ENCODE measurements around the gene CDK19. TPM values are rescaled to one million over a fixed set of nuclear protein-coding genes. Genes with fewer than 3 reads are reported as not detected.

The CDK19 gene
- total and polyA plus RNA-seq, 2 donors (not counting 1 experiment from before 2014, with no cell fraction given) = 11.2 to 11.3 TPM

GRCh38 chr6:110575925-110576463 lies 239.3 kb downstream of the CDK19 start:
- H2AFZ ChIP-seq (ENCODE audit: low read length) = no peak overlapping the region
- TF ChIP-seq CTCF (conservative IDR thresholded peaks at IDR 0.05 in 1 of 2, IDR thresholded peaks at IDR 0.05 in 1 of 2; ENCODE audit: low read depth in 1 of 2, low read length in 2 of 2) = no peak
- no peaks in the 10 kb centered on the region for H3K27me3 ChIP-seq (ENCODE audit: control insufficient read depth, insufficient read depth, low read length)
- no peak for DNase-seq (ENCODE audit: low read depth in 2 of 2)
- H3K36me3 ChIP-seq (ENCODE audit: control insufficient read depth, insufficient read depth, low read length) = no peaks in the 10 kb centered on the region
- H3K27ac ChIP-seq (ENCODE audit: insufficient read depth, low read length) = no peak overlapping the region
- no peaks in the 10 kb centered on the region for H4K20me1 ChIP-seq (ENCODE audit: control insufficient read depth, extremely low read depth, insufficient read depth, low read length)
- H3K9ac ChIP-seq (ENCODE audit: insufficient read depth, low read length) = no peak overlapping the region
- no peak overlapping the region for H3K4me2 ChIP-seq (ENCODE audit: extremely low read depth, insufficient read depth, low read length)
- H3K4me1 ChIP-seq (ENCODE audit: control insufficient read depth, extremely low read depth, insufficient read depth, low read length) = no peaks in the 10 kb centered on the region
- no peaks in the 10 kb centered on the region for H3K9me3 ChIP-seq (ENCODE audit: control insufficient read depth, insufficient read depth, low read depth, low read length)
- H3K4me3 ChIP-seq (replicated peaks in 1 of 4; ENCODE audit: control extremely low read depth in 1 of 4, insufficient read depth in 1 of 4, low read depth in 3 of 4, low read length in 4 of 4) = no peak overlapping the region
- H3K79me2 ChIP-seq (ENCODE audit: control insufficient read depth, insufficient read depth, low read length) = no peaks in the 10 kb centered on the region

DNA sequence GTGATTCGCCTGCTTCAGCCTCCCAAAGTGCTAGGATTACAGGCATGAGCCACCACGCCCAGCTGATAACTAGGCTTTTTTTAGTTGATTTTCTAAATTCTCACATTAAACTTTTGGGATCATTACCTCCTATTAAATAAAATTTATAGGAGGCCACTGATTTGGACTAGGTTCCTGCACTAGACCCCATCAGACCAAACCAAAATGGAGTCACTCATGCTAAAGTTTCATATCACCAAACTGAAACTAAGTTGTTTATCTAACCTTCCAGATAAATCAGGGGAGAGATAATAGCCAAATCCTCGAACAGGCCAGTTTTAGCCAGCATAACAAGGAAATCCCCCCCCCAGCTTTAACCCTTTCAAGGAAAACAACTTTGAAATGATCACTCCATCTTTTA lies 240.5 kb downstream of the CDK19 start:
- Histone ChIP-seq H3K4me3 (replicated peaks in 1 of 4; ENCODE audit: control extremely low read depth in 1 of 4, insufficient read depth in 1 of 4, low read depth in 3 of 4, low read length in 4 of 4) (no peak overlapping the region), H2AFZ (ENCODE audit: low read length) (no peak overlapping the region)
- TF ChIP-seq EZH2 (IDR thresholded peaks at IDR 0.05; ENCODE audit: low read length, missing control alignments) (no peak), CTCF (conservative IDR thresholded peaks at IDR 0.05 in 1 of 2, IDR thresholded peaks at IDR 0.05 in 1 of 2; ENCODE audit: low read depth in 1 of 2, low read length in 2 of 2) (no peak)

DNA sequence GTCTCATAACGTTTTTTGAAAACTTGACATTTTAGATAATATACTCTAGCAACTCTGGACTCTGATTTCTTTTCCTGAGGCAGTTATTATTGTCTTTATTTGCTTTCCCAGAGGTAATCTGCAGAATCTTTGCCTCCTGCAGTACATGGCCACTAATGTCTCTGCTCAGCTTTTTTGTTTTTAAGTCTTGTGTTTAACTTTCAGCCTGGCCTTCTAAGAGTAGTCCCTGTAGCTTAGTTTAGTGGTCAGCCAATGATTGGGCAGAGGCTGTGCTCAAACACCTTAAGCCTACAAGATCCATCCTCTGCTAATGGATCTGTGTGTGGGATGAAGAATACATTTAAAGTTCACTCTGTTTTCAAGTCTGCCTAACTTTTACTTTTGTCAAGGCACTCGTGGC lies 241.7 kb downstream of the CDK19 start:
- TF ChIP-seq EZH2 (IDR thresholded peaks at IDR 0.05; ENCODE audit: low read length, missing control alignments) (no peak), CTCF (conservative IDR thresholded peaks at IDR 0.05 in 1 of 2, IDR thresholded peaks at IDR 0.05 in 1 of 2; ENCODE audit: low read depth in 1 of 2, low read length in 2 of 2) (no peak)
- Histone ChIP-seq H3K4me2 (ENCODE audit: extremely low read depth, insufficient read depth, low read length) (no peak overlapping the region), H3K4me1 (ENCODE audit: control insufficient read depth, extremely low read depth, insufficient read depth, low read length) (no peaks in the 10 kb centered on the region), H3K4me3 (replicated peaks in 1 of 4; ENCODE audit: control extremely low read depth in 1 of 4, insufficient read depth in 1 of 4, low read depth in 3 of 4, low read length in 4 of 4) (no peak overlapping the region), H2AFZ (ENCODE audit: low read length) (no peak overlapping the region), H4K20me1 (ENCODE audit: control insufficient read depth, extremely low read depth, insufficient read depth, low read length) (no peaks in the 10 kb centered on the region), H3K36me3 (ENCODE audit: control insufficient read depth, insufficient read depth, low read length) (no peaks in the 10 kb centered on the region), H3K27me3 (ENCODE audit: control insufficient read depth, insufficient read depth, low read length) (no peaks in the 10 kb centered on the region), H3K9me3 (ENCODE audit: control insufficient read depth, insufficient read depth, low read depth, low read length) (no peaks in the 10 kb centered on the region), H3K79me2 (ENCODE audit: control insufficient read depth, insufficient read depth, low read length) (no peaks in the 10 kb centered on the region), H3K27ac (ENCODE audit: insufficient read depth, low read length) (no peak overlapping the region), H3K9ac (ENCODE audit: insufficient read depth, low read length) (no peak overlapping the region)
- DNase-seq (ENCODE audit: low read depth in 2 of 2) = no peak

More for the DNA sequence above, 240.5 kb downstream of the CDK19 start:
- Histone ChIP-seq H3K36me3 (ENCODE audit: control insufficient read depth, insufficient read depth, low read length) (no peaks in the 10 kb centered on the region), H3K79me2 (ENCODE audit: control insufficient read depth, insufficient read depth, low read length) (no peaks in the 10 kb centered on the region), H4K20me1 (ENCODE audit: control insufficient read depth, extremely low read depth, insufficient read depth, low read length) (no peaks in the 10 kb centered on the region), H3K4me2 (ENCODE audit: extremely low read depth, insufficient read depth, low read length) (no peak overlapping the region), H3K9ac (ENCODE audit: insufficient read depth, low read length) (no peak overlapping the region), H3K27me3 (ENCODE audit: control insufficient read depth, insufficient read depth, low read length) (no peaks in the 10 kb centered on the region), H3K4me1 (ENCODE audit: control insufficient read depth, extremely low read depth, insufficient read depth, low read length) (no peaks in the 10 kb centered on the region), H3K27ac (ENCODE audit: insufficient read depth, low read length) (no peak overlapping the region), H3K9me3 (ENCODE audit: control insufficient read depth, insufficient read depth, low read depth, low read length) (no peaks in the 10 kb centered on the region)
- no peak for DNase-seq (ENCODE audit: low read depth in 2 of 2)
